Transverse colon (tissue), 4 donors: Measurements from ENCODE around the gene TTC28.

Experiments
- CTCF ChIP-seq, 5 experiments: fragments of 200-600 bp in 3 of 5; fragments of 450-650 bp in 2 of 5; sonication (generic) in 3 of 5; IDR thresholded peaks; 1 replicate in 2 of 5; 2 replicates in 3 of 5; pipeline ENCODE4 v1.5.1; 2016 to 2017; ENCODE audit warnings: antibody characterized with exemption in 5 of 5, inconsistent platforms in 3 of 5, mild to moderate bottlenecking in 2 of 5, moderate library complexity in 1 of 5
- EP300 ChIP-seq: sonication (generic); formaldehyde crosslinking; IDR thresholded peaks from one replicate; pipeline ENCODE4 v1.6.1; 2017; ENCODE audit warnings: antibody characterized with exemption, low read depth
- POLR2A ChIP-seq: fragments of 450-650 bp; IDR thresholded peaks from one replicate; pipeline ENCODE4 v1.6.1; 2016; ENCODE audit warnings: antibody characterized with exemption, mild to moderate bottlenecking, moderate library complexity
- POLR2AphosphoS5 ChIP-seq, 3 donors: sonication (generic); formaldehyde crosslinking; IDR thresholded peaks; one replicate each; pipeline ENCODE4 v1.6.1; 2016; ENCODE audit warnings: antibody characterized with exemption in 3 of 3

GRCh38 chr22:28246397-28246796, 433.2 kb downstream of the TTC28 start:
- TF ChIP-seq CTCF (IDR thresholded peaks at IDR 0.05) = no peak
- no peak for TF ChIP-seq POLR2AphosphoS5 (IDR thresholded peaks at IDR 0.05)
- TF ChIP-seq POLR2A = no peak
- TF ChIP-seq EP300 = no peak
